Measurements from ENCODE around the gene MPP1. TPM values are rescaled to one million over a fixed set of nuclear protein-coding genes. Genes with fewer than 3 reads are reported as not detected.
A peak's percentile ranks its signal among the peaks of the same experiment; 100 is the strongest.

MPP1 gene
- total RNA-seq, 1 experiment from 2014 or later = 89.3 TPM

- peak; percentile 85 for ATAC-seq
- TF ChIP-seq SIN3A (IDR thresholded peaks at IDR 0.05; ENCODE audit: borderline replicate concordance, insufficient read depth, low read depth, low read length) (no peak), CTCF (IDR thresholded peaks at IDR 0.05) (peak; percentile 56; the same call in 1 of the 2 replicates)
- in situ Hi-C loops (cut with HindIII; ENCODE audit: low pct_unique_long_range_greater_than_20kb, low sequenced_read_pairs) = loop anchor here (25.0 kb wide), 1 partner anchor 179 kb away; the partner anchor contains the start of gene CTAG2
Observed at GRCh38 chrX:154840856-154841255, 35.6 kb upstream of the MPP1 start.

GRCh38 chrX:154836163-154836562 lies 30.9 kb upstream of the MPP1 start:
- H3K36me3 ChIP-seq (ENCODE audit: control insufficient read depth, insufficient read depth, low read length) = no peaks in the 10 kb centered on the region
- TSS peak; percentile 69 for BruUV-seq (replicated peaks)
- DNase-seq (ENCODE audit: low read depth, low spot score) (no peak), ATAC-seq (no peak)
- TF ChIP-seq TCF7L2 (IDR thresholded peaks at IDR 0.05; ENCODE audit: low read depth, low read length) = no peak
- no peak for TF ChIP-seq SIN3A (IDR thresholded peaks at IDR 0.05; ENCODE audit: borderline replicate concordance, insufficient read depth, low read depth, low read length)
- no peak for TF ChIP-seq POLR2AphosphoS5 (IDR thresholded peaks at IDR 0.05; ENCODE audit: low read depth, low read length)
- no peak for TF ChIP-seq CTCF (IDR thresholded peaks at IDR 0.05)
- no peak for TF ChIP-seq REST (IDR thresholded peaks at IDR 0.05; ENCODE audit: insufficient read depth in 1 of 2, low read depth in 2 of 2, low read length in 1 of 2)
- H3K27me3 ChIP-seq (ENCODE audit: control insufficient read depth, insufficient read depth, low read length) = no peaks in the 10 kb centered on the region
- in situ Hi-C loops (cut with HindIII; ENCODE audit: low pct_unique_long_range_greater_than_20kb, low sequenced_read_pairs) (loop anchor here (25.0 kb wide), 1 partner anchor 174 kb away; the partner anchor contains the start of gene CTAG2), intact Hi-C loops (cut with micrococcal nuclease; ENCODE audit: unreplicated experiment) (no loop called here)
- peaks cover 5% of the 10 kb centered on the region; the same call in 1 of the 2 replicates for H3K9me3 ChIP-seq (ENCODE audit: control insufficient read depth, insufficient read depth, low read depth, low read length)
- H3K27ac ChIP-seq (ENCODE audit: low read length) = no peak overlapping the region
- CTCF ChIA-PET = no interaction called here
- POLR2A ChIA-PET = no interaction called here
- no peaks in the 10 kb centered on the region for H3K4me1 ChIP-seq (ENCODE audit: control insufficient read depth, insufficient read depth, low read length)
- H3K4me3 ChIP-seq (ENCODE audit: low read depth in 2 of 2, low read length in 2 of 2) = no peak overlapping the region

More at GRCh38 chrX:154840856-154841255, 35.6 kb upstream of the MPP1 start:
- CTCF ChIA-PET = interaction anchor here (1.3 kb wide), 1 partner anchor 92 kb away, joined by 4 read pairs; no protein-coding TSS in a partner anchor
- Histone ChIP-seq H3K27ac (ENCODE audit: low read length) (no peak overlapping the region), H3K4me1 (ENCODE audit: control insufficient read depth, insufficient read depth, low read length) (no peaks in the 10 kb centered on the region), H3K9me3 (ENCODE audit: control insufficient read depth, insufficient read depth, low read depth, low read length) (peaks cover 5% of the 10 kb centered on the region; the same call in 1 of the 2 replicates), H3K27me3 (ENCODE audit: control insufficient read depth, insufficient read depth, low read length) (no peaks in the 10 kb centered on the region), H3K36me3 (ENCODE audit: control insufficient read depth, insufficient read depth, low read length) (no peaks in the 10 kb centered on the region), H3K4me3 (ENCODE audit: low read depth in 2 of 2, low read length in 2 of 2) (no peak overlapping the region)
- POLR2A ChIA-PET = no interaction called here
- intact Hi-C loops (cut with micrococcal nuclease; ENCODE audit: unreplicated experiment) = loop anchor here (10.0 kb wide), 1 partner anchor 86 kb away; the partner anchor contains the start of gene GAB3
- BruUV-seq (replicated peaks) = no TSS peak
- DNase-seq (ENCODE audit: low read depth, low spot score) = peak; percentile 48
